Neuronal stem cell (in vitro differentiated cells): ENCODE data around the gene COX10.
"Not testable (repeated sequence)": the region's sequence is repeated elsewhere in the genome, so short reads cannot be mapped to it uniquely, and the experiment has no call there.

Source experiments
- DNase-seq: peaks from one replicate; pipeline ENCODE4 v3.0.0-alpha.2; 2013; ENCODE audit warnings: low spot score
- H2AFZ ChIP-seq: one replicate; pipeline ENCODE4 v1.6.1; 2013; ENCODE audit warnings: mild to moderate bottlenecking, low read length, inconsistent platforms
- H2AK5ac ChIP-seq: 2 replicates; pipeline ENCODE4 v1.6.1; 2013; ENCODE audit warnings: low read depth, mild to moderate bottlenecking, inconsistent platforms, low read length, moderate library complexity, mixed read lengths
- H2BK120ac ChIP-seq: 2 replicates; pipeline ENCODE4 v1.6.1; 2013; ENCODE audit warnings: low read depth, mild to moderate bottlenecking, inconsistent platforms, low read length, moderate library complexity, mixed read lengths
- H2BK12ac ChIP-seq: one replicate; pipeline ENCODE4 v1.6.1; 2013; ENCODE audit warnings: low read length, inconsistent platforms
- H2BK15ac ChIP-seq: 2 replicates; pipeline ENCODE4 v1.6.1; 2013; ENCODE audit warnings: mild to moderate bottlenecking, low read length, inconsistent platforms, mixed read lengths
- H2BK5ac ChIP-seq: one replicate; pipeline ENCODE4 v1.6.1; 2013; ENCODE audit warnings: inconsistent platforms, mild to moderate bottlenecking, low read length, moderate library complexity
- H3K14ac ChIP-seq: one replicate; pipeline ENCODE4 v1.6.1; 2013; ENCODE audit warnings: low read length, inconsistent platforms
- H3K18ac ChIP-seq: 2 replicates; pipeline ENCODE4 v1.6.1; 2013; ENCODE audit warnings: low read length, inconsistent platforms
- H3K23ac ChIP-seq: 2 replicates; pipeline ENCODE4 v1.6.1; 2013; ENCODE audit warnings: low read depth, mild to moderate bottlenecking, mixed read lengths, low read length, inconsistent platforms; ENCODE audit not compliant: poor library complexity
- H3K27ac ChIP-seq: replicated peaks from 3 replicates; pipeline ENCODE4 v1.5.1; 2013; ENCODE audit warnings: low read length, inconsistent platforms
- H3K27me3 ChIP-seq, 3 experiments: 2 replicates each; pipeline ENCODE4 v1.6.1; 2013; ENCODE audit warnings: low read length in 3 of 3, mild to moderate bottlenecking in 2 of 3, inconsistent platforms in 1 of 3, low read depth in 1 of 3, mixed read lengths in 1 of 3, moderate library complexity in 1 of 3; ENCODE audit not compliant: control insufficient read depth in 3 of 3, insufficient read depth in 3 of 3
- H3K36me3 ChIP-seq, 2 donors: replicated peaks in 1 of 2; 2 replicates each; pipeline ENCODE4 v1.6.1; 2013; ENCODE audit warnings: low read length in 2 of 2; ENCODE audit not compliant: control insufficient read depth in 2 of 2, insufficient read depth in 2 of 2
- H3K4ac ChIP-seq: 2 replicates; pipeline ENCODE4 v1.6.1; 2013; ENCODE audit warnings: inconsistent platforms, mild to moderate bottlenecking, low read length, moderate library complexity
- H3K4me1 ChIP-seq, 2 donors: 1 replicate in 1 of 2; 2 replicates in 1 of 2; pipeline ENCODE4 v1.6.1; 2013; ENCODE audit warnings: low read length in 2 of 2, low read depth in 1 of 2; ENCODE audit not compliant: control insufficient read depth in 2 of 2, insufficient read depth in 1 of 2
- H3K4me2 ChIP-seq: one replicate; pipeline ENCODE4 v1.6.1; 2013; ENCODE audit warnings: mild to moderate bottlenecking, low read length, inconsistent platforms; ENCODE audit not compliant: insufficient read depth, poor library complexity, severe bottlenecking
- H3K4me3 ChIP-seq, 2 donors: 2 replicates each; pipeline ENCODE4 v1.5.1; 2013; ENCODE audit warnings: low read length in 2 of 2, mild to moderate bottlenecking in 2 of 2, inconsistent platforms in 1 of 2, moderate library complexity in 1 of 2
- H3K79me1 ChIP-seq: one replicate; pipeline ENCODE4 v1.6.1; 2013; ENCODE audit warnings: low read depth, mild to moderate bottlenecking, inconsistent platforms, low read length, moderate library complexity
- H3K9ac ChIP-seq: one replicate; pipeline ENCODE4 v1.6.1; 2013; ENCODE audit warnings: mild to moderate bottlenecking, low read depth, low read length, inconsistent platforms; ENCODE audit not compliant: poor library complexity
- H3K9me3 ChIP-seq, 2 donors: replicated peaks in 1 of 2; 2 replicates each; pipeline versions ENCODE3 to v1.6.1; 2013; ENCODE audit warnings: low read length in 2 of 2, mild to moderate bottlenecking in 2 of 2, inconsistent platforms in 1 of 2, low read depth in 1 of 2, mixed read lengths in 1 of 2, moderate library complexity in 1 of 2; ENCODE audit not compliant: control insufficient read depth in 2 of 2, insufficient read depth in 1 of 2
- H4K8ac ChIP-seq: one replicate; pipeline ENCODE4 v1.6.1; 2013; ENCODE audit warnings: low read depth, mild to moderate bottlenecking, inconsistent platforms, low read length, moderate library complexity
- H4K91ac ChIP-seq: one replicate; pipeline ENCODE4 v1.6.1; 2013; ENCODE audit warnings: low read length, low read depth, mild to moderate bottlenecking, inconsistent platforms; ENCODE audit not compliant: poor library complexity
- WGBS, 2 donors: extraction: QIAGEN DNeasy Blood & Tissue Kit; methylation state at CpG; one replicate each; pipeline ENCODE4 v1.1.7; 2013; ENCODE audit warnings: missing lambda C conversion rate in 2 of 2, mixed read lengths in 1 of 2; ENCODE audit not compliant: insufficient read length in 2 of 2, insufficient replicate concordance in 1 of 2; ENCODE audit errors: extremely low coverage in 2 of 2; 5-methylcytosine and 5-hydroxymethylcytosine counted together

COX10 gene

DNA sequence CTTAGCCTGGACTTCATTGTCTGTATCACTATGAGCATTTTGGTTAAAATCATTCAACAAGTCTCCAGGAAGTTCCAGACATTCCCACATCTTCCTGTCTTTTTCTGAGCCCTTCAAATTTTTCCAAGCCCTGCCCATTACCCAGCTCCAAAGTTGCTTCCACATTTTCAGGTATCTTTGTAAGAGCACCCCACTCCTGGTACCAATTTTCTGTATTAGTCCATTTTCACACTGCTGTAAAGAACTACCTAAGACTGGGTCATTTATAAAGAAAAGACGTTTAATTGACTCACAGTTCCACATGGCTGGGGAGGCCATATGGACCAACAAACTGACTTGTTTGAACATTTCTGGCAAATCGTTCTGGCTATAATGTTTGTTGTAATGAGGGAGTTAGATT lies 100.0 kb downstream of the COX10 start:
- H3K36me3 ChIP-seq = no peaks in the 10 kb centered on the region
- H2AK5ac ChIP-seq = no peak overlapping the region
- no CpG with 5 or more reads among the region's 2 CpGs for WGBS, 2 donors
- no peak overlapping the region for H3K4me3 ChIP-seq
- H3K4me2 ChIP-seq = no peak overlapping the region
- H3K18ac ChIP-seq = no peak overlapping the region
- H3K27ac ChIP-seq = no peak overlapping the region
- H4K8ac ChIP-seq = no peak overlapping the region
- peaks cover 2% of the 10 kb centered on the region for H3K79me1 ChIP-seq
- DNase-seq = no peak
- no peak overlapping the region for H2BK120ac ChIP-seq
- no peaks in the 10 kb centered on the region for H3K27me3 ChIP-seq
- H3K14ac ChIP-seq = no peak overlapping the region
- H3K9ac ChIP-seq = no peak overlapping the region
- no peak overlapping the region for H3K23ac ChIP-seq
- H4K91ac ChIP-seq = no peak overlapping the region
- H2BK5ac ChIP-seq = no peak overlapping the region
- H2AFZ ChIP-seq = no peak overlapping the region
- H3K4ac ChIP-seq = no peak overlapping the region
- no peak overlapping the region for H2BK15ac ChIP-seq
- no peaks in the 10 kb centered on the region for H3K4me1 ChIP-seq
- H3K9me3 ChIP-seq = peaks cover 7 to 27% of the 10 kb centered on the region in 2 donors
- no peak overlapping the region for H2BK12ac ChIP-seq

DNA sequence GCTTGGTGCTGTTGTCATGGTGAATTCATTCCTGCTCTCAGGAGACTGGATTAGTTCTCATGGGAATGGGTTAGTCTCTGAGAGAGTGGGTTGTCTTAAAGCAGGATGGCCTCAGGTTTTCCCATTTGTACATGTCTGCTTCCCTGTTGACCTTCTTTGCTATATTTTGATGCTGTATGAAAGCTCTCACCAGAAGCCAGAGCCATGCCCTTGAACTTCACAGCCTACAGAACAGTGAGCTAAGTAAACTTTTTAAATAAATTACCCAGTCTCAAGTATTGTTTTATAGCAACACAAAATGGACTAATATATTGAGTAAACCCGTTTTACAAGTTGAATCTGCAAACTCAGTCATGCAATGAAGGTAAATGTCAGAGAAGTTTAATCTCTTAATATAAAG lies 100.6 kb downstream of the COX10 start:
- no peak overlapping the region for H3K18ac ChIP-seq
- no peak overlapping the region for H4K91ac ChIP-seq
- no peak overlapping the region for H3K23ac ChIP-seq
- H2BK5ac ChIP-seq = no peak overlapping the region
- H3K27ac ChIP-seq = no peak overlapping the region
- no peak overlapping the region for H2AFZ ChIP-seq
- H3K9me3 ChIP-seq = peaks cover 7 to 27% of the 10 kb centered on the region in 2 donors
- WGBS, 2 donors = no CpG with 5 or more reads among the region's 1 CpG
- no peaks in the 10 kb centered on the region for H3K27me3 ChIP-seq
- no peak for DNase-seq
- H2AK5ac ChIP-seq = no peak overlapping the region
- no peak overlapping the region for H2BK15ac ChIP-seq
- H3K4ac ChIP-seq = no peak overlapping the region
- no peak overlapping the region for H4K8ac ChIP-seq
- H3K4me2 ChIP-seq = no peak overlapping the region
- H3K4me1 ChIP-seq = no peaks in the 10 kb centered on the region
- no peak overlapping the region for H2BK12ac ChIP-seq
- H3K79me1 ChIP-seq = peaks cover 2% of the 10 kb centered on the region
- H3K9ac ChIP-seq = no peak overlapping the region
- H3K36me3 ChIP-seq = no peaks in the 10 kb centered on the region
- no peak overlapping the region for H3K14ac ChIP-seq
- H2BK120ac ChIP-seq = no peak overlapping the region
- no peak overlapping the region for H3K4me3 ChIP-seq

DNA sequence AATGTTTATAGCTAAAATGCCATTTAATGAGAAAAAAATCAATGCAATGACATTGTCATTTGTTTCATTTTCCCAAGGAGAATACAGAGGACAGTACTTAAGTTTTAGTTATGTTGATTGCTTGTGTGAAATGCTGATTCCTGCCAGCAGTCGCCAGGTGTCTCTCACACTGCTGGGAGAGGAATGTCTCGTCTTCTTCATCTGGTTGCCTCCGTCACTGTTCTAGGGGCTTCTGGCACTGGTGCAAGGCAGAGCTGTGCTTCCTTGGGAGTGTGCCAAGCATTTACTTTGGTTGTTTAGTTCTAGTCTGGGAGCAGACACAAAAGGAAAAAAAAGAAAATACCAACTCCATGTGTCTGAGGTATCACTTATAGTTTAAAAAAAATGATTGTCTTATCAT lies 107.7 kb downstream of the COX10 start:
- not testable (repeated sequence) for H2AFZ ChIP-seq, H3K79me1 ChIP-seq, H3K9me3 ChIP-seq, H3K4me3 ChIP-seq, H2BK5ac ChIP-seq, H2BK12ac ChIP-seq, H3K4ac ChIP-seq, DNase-seq, H2BK15ac ChIP-seq, H2AK5ac ChIP-seq, H3K9ac ChIP-seq, H3K14ac ChIP-seq, H3K36me3 ChIP-seq, H3K4me1 ChIP-seq, H3K18ac ChIP-seq, H4K8ac ChIP-seq, H3K4me2 ChIP-seq, H2BK120ac ChIP-seq, H3K27ac ChIP-seq, H3K27me3 ChIP-seq, H3K23ac ChIP-seq, H4K91ac ChIP-seq
- WGBS, 2 donors = no CpG with 5 or more reads among the region's 3 CpGs

- not testable (repeated sequence) for DNase-seq
- no CpG with 5 or more reads among the region's 4 CpGs for WGBS, 2 donors
Observed at GRCh38 chr17:14177801-14178200, 108.5 kb downstream of the COX10 start.

More at GRCh38 chr17:14177801-14178200, 108.5 kb downstream of the COX10 start:
- not testable (repeated sequence) for H4K8ac ChIP-seq, H3K36me3 ChIP-seq, H3K14ac ChIP-seq, H3K4me2 ChIP-seq, H3K4me3 ChIP-seq, H4K91ac ChIP-seq, H2BK15ac ChIP-seq, H3K79me1 ChIP-seq, H3K23ac ChIP-seq, H2AK5ac ChIP-seq, H3K4ac ChIP-seq, H2BK5ac ChIP-seq, H3K9me3 ChIP-seq, H2BK12ac ChIP-seq, H3K27me3 ChIP-seq, H3K4me1 ChIP-seq, H2AFZ ChIP-seq, H3K9ac ChIP-seq, H3K27ac ChIP-seq, H2BK120ac ChIP-seq, H3K18ac ChIP-seq
